Mammary microvascular endothelial cell (primary cell): ENCODE measurements around the gene ITLN2. TPM values are rescaled to one million over a fixed set of nuclear protein-coding genes. Genes with fewer than 3 reads are reported as not detected.

Experiments used
- total RNA-seq: library from RNA; depleted of rRNA; stranded (reverse); fragments of >200 nt; gene quantifications from 2 replicates; pipeline ENCODE4 v1.2.3, GENCODE V29; 2015

The ITLN2 gene
- total RNA-seq, result not detected in 2 replicates

DNA sequence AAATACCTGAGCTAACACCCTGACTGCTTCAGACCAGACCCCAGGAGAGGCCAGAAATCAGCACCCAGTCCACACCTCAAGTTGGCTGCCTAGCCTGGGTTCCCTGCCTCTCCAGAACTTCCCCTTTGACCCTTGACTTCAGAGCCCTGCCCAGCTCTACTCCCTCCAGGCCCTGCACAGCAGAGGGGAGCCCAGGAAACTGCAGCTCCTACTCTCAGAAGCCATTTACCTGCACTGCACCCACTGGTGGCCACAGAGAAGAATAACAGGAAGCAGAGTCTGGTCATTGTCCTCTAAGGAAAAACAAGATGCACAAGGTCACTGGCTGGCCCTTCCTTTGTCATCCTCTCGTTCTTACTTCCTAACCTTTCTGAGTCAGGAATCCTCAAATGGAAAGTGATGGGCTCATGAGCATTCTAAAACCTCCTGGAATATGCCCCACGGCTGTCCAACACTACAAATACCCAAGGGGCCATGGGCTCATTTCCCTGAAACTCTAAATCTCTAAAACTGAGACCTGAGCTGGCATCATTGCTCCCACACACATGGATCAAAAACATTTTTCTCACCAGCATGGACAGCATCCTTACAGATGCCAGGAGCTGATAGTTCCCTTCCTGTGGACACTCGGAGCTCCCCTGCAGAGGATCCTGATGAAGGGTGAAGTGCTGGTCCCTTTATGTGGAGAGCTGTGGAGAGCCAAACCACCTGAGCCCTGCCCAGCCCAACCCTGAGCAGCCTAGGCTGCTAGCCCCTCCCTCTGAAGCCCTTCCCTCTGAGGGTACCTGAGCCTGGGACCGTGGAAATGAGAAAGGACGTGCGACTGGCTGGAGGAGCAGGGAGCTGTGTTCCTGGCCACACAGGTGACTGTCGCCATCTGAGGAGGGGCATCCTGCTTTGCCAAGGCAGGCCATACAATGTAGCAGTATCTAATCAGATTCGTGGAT is at the start of gene ITLN2:
Gene ITLN2, minus strand, starts transcription at position 652 of the 947 bp plus-strand sequence. Its CDS starts 68 bp downstream, at position 584.

Other genes with a start within 250 kb of the ITLN2 start
- not detected in 2 replicates for gene CD48, start 243.0 kb downstream of the ITLN2 start, total RNA-seq
- gene SLAMF7, start 215.6 kb downstream of the ITLN2 start, total RNA-seq, result not detected in 2 replicates
- not detected in 2 replicates for gene LY9, start 158.6 kb downstream of the ITLN2 start, total RNA-seq
- gene CD244, start 91.9 kb downstream of the ITLN2 start, total RNA-seq, result not detected in 2 replicates
- gene ITLN1, start 69.6 kb downstream of the ITLN2 start, total RNA-seq, result not detected in 2 replicates
- 67.0 and 77.2 TPM in 2 replicates for gene F11R, start 66.3 kb upstream of the ITLN2 start, total RNA-seq
- 1.5 TPM in 1 of 2 replicates, not detected in the other for gene TSTD1, start 84.2 kb upstream of the ITLN2 start, total RNA-seq
- gene USF1, start 91.2 kb upstream of the ITLN2 start, total RNA-seq, result 59.0 and 59.1 TPM in 2 replicates
- gene ARHGAP30, start 115.1 kb upstream of the ITLN2 start, total RNA-seq, result 0.13 and 0.20 TPM in 2 replicates
- 0.47 and 0.54 TPM in 2 replicates for gene NECTIN4, start 134.7 kb upstream of the ITLN2 start, total RNA-seq
- gene KLHDC9, start 143.6 kb upstream of the ITLN2 start, total RNA-seq, result 1.1 and 2.6 TPM in 2 replicates
- gene PFDN2, start 163.2 kb upstream of the ITLN2 start, total RNA-seq, result 63.7 and 71.8 TPM in 2 replicates
- 20.9 and 27.4 TPM in 2 replicates for gene NIT1, start 163.3 kb upstream of the ITLN2 start, total RNA-seq
- gene DEDD, start 177.9 kb upstream of the ITLN2 start, total RNA-seq, result 19.4 and 31.8 TPM in 2 replicates
- gene UFC1, start 199.2 kb upstream of the ITLN2 start, total RNA-seq, result 72.6 and 84.7 TPM in 2 replicates
- gene USP21, start 204.7 kb upstream of the ITLN2 start, total RNA-seq, result 5.7 and 7.1 TPM in 2 replicates
- gene PPOX, start 211.6 kb upstream of the ITLN2 start, total RNA-seq, result 10.7 and 12.0 TPM in 2 replicates
- gene B4GALT3, start 222.7 kb upstream of the ITLN2 start, total RNA-seq, result 30.5 and 39.7 TPM in 2 replicates
- gene ADAMTS4, start 244.2 kb upstream of the ITLN2 start, total RNA-seq, result 26.7 and 28.6 TPM in 2 replicates
- gene NDUFS2, start 247.6 kb upstream of the ITLN2 start, total RNA-seq, result 102 and 119 TPM in 2 replicates